ENCODE measurements around the gene PEAR1.

DNA sequence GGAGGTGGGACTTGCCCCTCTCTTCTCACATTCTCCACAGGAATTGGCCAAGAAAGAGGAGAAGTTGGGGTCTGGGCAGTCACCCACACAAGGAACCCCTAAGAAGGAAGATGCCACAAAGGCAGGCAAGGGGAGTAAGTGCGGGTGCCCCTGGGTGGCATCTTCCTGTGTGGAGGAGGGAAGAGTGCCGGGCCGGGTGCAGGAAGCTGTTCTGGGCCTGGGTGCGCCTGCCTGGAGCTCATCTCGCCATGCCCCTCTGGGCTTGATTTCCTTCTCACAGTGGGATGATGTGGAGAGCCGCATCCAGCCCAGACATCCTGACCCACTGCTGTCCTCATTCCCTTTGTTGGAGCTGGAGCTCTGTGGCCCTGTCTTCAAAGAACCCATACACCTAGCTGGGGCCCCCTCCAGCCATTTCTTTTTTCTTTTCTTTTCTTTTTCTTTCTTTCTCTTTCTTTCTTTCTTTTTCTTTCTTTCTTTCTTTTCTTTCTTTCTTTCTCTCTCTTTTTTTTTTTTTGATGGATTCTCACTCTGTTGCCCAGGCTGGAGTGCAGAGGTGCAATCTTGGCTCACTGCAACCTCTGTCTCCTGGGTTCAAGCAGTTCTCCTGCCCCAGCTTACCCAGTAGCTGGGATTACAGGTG, 36.2 kb downstream of the PEAR1 start:
- TF ChIP-seq CTCF (IDR thresholded peaks at IDR 0.05) = no peak
- no peak for TF ChIP-seq POLR2A (IDR thresholded peaks at IDR 0.05)

Data from ovary (tissue), 3 donors.